Retinal pigment epithelial cell (primary cell): ENCODE results near the gene CD226.
"Not testable (repeated sequence)": the region's sequence is repeated elsewhere in the genome, so short reads cannot be mapped to it uniquely, and the experiment has no call there.

Experiments
- DNase-seq: peaks from one replicate; pipeline ENCODE4 v3.0.0-alpha.2; 2010; ENCODE audit warnings: low read depth
- H3K4me3 ChIP-seq: 2 replicates; pipeline ENCODE4 v1.5.1; 2011; ENCODE audit warnings: mild to moderate bottlenecking, low read length, control low read depth, moderate library complexity
- CTCF ChIP-seq: conservative IDR thresholded peaks from 2 replicates; pipeline ENCODE4 v1.5.1; 2011; ENCODE audit warnings: low read depth, low read length, control low read depth, inconsistent platforms

CD226 gene

GRCh38 chr18:69880083-69880482, 67.6 kb downstream of the CD226 start:
- DNase-seq: no peak
- no peak overlapping the region for H3K4me3 ChIP-seq
- no peak for TF ChIP-seq CTCF

- H3K4me3 ChIP-seq, DNase-seq: not testable (repeated sequence)
Observed at GRCh38 chr18:69879051-69879450, 68.6 kb downstream of the CD226 start.

- DNase-seq: no peak
Observed at GRCh38 chr18:69878213-69878933, 69.3 kb downstream of the CD226 start.

GRCh38 chr18:69876490-69876889, 71.2 kb downstream of the CD226 start:
- H3K4me3 ChIP-seq: no peak overlapping the region
- no peak for DNase-seq
- TF ChIP-seq CTCF: no peak

More at GRCh38 chr18:69878213-69878933, 69.3 kb downstream of the CD226 start:
- no peak overlapping the region for H3K4me3 ChIP-seq
- no peak for TF ChIP-seq CTCF

- no peak for TF ChIP-seq CTCF
Observed at GRCh38 chr18:69874058-69874457, 73.6 kb downstream of the CD226 start.

GRCh38 chr18:69872661-69873060, 75.0 kb downstream of the CD226 start:
- no peak overlapping the region for H3K4me3 ChIP-seq
- DNase-seq: no peak
- TF ChIP-seq CTCF: no peak

More at GRCh38 chr18:69874058-69874457, 73.6 kb downstream of the CD226 start:
- DNase-seq: no peak
- H3K4me3 ChIP-seq: no peak overlapping the region

- H3K4me3 ChIP-seq: no peak overlapping the region
- no peak for DNase-seq
- no peak for TF ChIP-seq CTCF
Observed at GRCh38 chr18:69871363-69871762, 76.3 kb downstream of the CD226 start.
